Parathyroid adenoma (tissue), 2 donors: ENCODE data around the gene DLD.

ENCODE experiments used
- H2AFZ ChIP-seq: fragments of 300-600 bp; sonication (generic); one replicate; pipeline ENCODE4 v1.7.0; 2017; ENCODE audit warnings: antibody characterized with exemption, mild to moderate bottlenecking
- H3K27ac ChIP-seq: fragments of 300-600 bp; sonication (generic); one replicate; pipeline ENCODE4 v1.7.0; 2017
- H3K27me3 ChIP-seq: fragments of 300-600 bp; sonication (generic); one replicate; pipeline ENCODE4 v1.7.0; 2017; ENCODE audit warnings: low read length; ENCODE audit not compliant: control insufficient read depth, insufficient read depth
- H3K36me3 ChIP-seq: fragments of 300-600 bp; sonication (generic); one replicate; pipeline ENCODE4 v1.7.0; 2017; ENCODE audit warnings: low read length; ENCODE audit not compliant: control insufficient read depth, insufficient read depth
- H3K4me1 ChIP-seq: fragments of 300-600 bp; sonication (generic); one replicate; pipeline ENCODE4 v1.7.0; 2017; ENCODE audit warnings: control low read depth
- H3K4me2 ChIP-seq: fragments of 300-600 bp; sonication (generic); one replicate; pipeline ENCODE4 v1.7.0; 2017; ENCODE audit warnings: low read length
- H3K4me3 ChIP-seq: fragments of 300-600 bp; sonication (generic); one replicate; pipeline ENCODE4 v1.7.0; 2017; ENCODE audit warnings: low read depth, low read length
- H3K79me2 ChIP-seq: fragments of 300-600 bp; sonication (generic); one replicate; pipeline ENCODE4 v1.7.0; 2017; ENCODE audit warnings: control low read depth
- H3K9ac ChIP-seq: fragments of 300-600 bp; sonication (generic); one replicate; pipeline ENCODE4 v1.7.0; 2017; ENCODE audit warnings: mild to moderate bottlenecking
- H3K9me3 ChIP-seq: fragments of 300-600 bp; sonication (generic); one replicate; pipeline ENCODE4 v1.7.0; 2017; ENCODE audit warnings: low read length; ENCODE audit not compliant: control insufficient read depth
- TF ChIP-seq, protein P1 (sequence below): fragments of 300-600 bp; sonication (generic); IDR thresholded peaks from one replicate; pipeline ENCODE4 v1.7.0; 2017; ENCODE audit warnings: antibody characterized with exemption, mild to moderate bottlenecking
- donor health status: primary hyperparathyroidism.

DLD gene

DNA sequence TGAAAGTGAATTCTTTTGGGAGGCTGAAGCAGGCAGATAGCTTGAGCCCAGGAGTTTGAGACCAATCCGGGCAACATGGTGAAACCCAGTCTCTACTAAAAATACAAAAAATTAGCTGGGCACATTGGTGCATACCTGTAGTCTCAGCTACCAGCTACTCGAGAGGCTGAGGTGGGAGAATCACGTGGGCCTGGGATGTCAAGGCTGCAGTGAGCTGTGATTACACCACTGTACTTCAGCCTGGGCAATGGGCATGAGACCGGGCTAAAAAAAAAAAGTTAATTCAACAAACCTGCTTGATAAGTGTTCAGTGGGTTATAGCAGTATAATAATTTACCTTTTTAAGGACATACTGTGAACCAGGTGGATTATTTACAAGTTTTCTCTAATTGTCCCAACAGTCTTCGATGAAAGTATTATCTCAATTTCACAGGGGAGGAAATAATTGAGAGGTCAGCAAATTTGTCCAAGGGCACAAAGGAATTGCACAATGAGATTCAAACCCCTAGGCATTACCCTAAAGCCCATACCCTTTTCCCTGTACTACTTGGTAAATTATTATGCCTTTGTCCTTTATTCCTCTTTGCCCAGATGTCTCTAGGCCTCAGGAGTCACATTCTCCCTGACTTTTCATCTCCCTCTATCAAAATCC is 13.1 kb upstream of the DLD start:
- H3K4me3 ChIP-seq: no peak overlapping the region
- H2AFZ ChIP-seq: no peak overlapping the region
- no peaks in the 10 kb centered on the region for H3K27me3 ChIP-seq
- H3K9me3 ChIP-seq: no peaks in the 10 kb centered on the region
- no peak overlapping the region for H3K9ac ChIP-seq
- H3K27ac ChIP-seq: no peak overlapping the region
- no peaks in the 10 kb centered on the region for H3K4me1 ChIP-seq
- H3K4me2 ChIP-seq: no peak overlapping the region
- H3K36me3 ChIP-seq: no peaks in the 10 kb centered on the region
- no peaks in the 10 kb centered on the region for H3K79me2 ChIP-seq
- TF ChIP-seq, protein P1, sequence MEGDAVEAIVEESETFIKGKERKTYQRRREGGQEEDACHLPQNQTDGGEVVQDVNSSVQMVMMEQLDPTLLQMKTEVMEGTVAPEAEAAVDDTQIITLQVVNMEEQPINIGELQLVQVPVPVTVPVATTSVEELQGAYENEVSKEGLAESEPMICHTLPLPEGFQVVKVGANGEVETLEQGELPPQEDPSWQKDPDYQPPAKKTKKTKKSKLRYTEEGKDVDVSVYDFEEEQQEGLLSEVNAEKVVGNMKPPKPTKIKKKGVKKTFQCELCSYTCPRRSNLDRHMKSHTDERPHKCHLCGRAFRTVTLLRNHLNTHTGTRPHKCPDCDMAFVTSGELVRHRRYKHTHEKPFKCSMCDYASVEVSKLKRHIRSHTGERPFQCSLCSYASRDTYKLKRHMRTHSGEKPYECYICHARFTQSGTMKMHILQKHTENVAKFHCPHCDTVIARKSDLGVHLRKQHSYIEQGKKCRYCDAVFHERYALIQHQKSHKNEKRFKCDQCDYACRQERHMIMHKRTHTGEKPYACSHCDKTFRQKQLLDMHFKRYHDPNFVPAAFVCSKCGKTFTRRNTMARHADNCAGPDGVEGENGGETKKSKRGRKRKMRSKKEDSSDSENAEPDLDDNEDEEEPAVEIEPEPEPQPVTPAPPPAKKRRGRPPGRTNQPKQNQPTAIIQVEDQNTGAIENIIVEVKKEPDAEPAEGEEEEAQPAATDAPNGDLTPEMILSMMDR: no peak

DNA sequence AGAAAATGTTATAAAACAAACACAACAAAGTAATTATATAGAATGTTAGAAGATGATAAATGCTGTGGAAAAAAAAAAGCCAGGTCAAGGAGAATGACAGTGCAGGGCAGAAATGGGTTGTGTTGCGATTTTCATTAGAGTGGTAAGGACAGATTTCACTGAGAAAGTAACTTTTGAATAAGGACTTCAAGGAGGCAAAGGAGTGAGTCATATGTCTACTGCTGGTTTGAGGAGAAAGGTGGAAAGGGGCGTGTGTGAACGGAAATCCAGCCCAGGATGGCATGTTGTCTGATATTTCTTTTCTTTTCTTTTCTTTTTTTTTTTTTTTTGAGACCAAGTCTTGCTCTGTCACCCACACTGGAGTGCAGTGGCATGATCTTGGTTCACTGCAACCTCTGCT is 12.3 kb upstream of the DLD start:
- Histone ChIP-seq H3K79me2 (no peaks in the 10 kb centered on the region), H3K27ac (no peak overlapping the region), H3K4me3 (no peak overlapping the region), H3K36me3 (no peaks in the 10 kb centered on the region), H3K4me2 (no peak overlapping the region), H3K4me1 (no peaks in the 10 kb centered on the region), H3K27me3 (no peaks in the 10 kb centered on the region), H2AFZ (no peak overlapping the region), H3K9me3 (no peaks in the 10 kb centered on the region), H3K9ac (no peak overlapping the region)
- TF ChIP-seq, protein P1: no peak

DNA sequence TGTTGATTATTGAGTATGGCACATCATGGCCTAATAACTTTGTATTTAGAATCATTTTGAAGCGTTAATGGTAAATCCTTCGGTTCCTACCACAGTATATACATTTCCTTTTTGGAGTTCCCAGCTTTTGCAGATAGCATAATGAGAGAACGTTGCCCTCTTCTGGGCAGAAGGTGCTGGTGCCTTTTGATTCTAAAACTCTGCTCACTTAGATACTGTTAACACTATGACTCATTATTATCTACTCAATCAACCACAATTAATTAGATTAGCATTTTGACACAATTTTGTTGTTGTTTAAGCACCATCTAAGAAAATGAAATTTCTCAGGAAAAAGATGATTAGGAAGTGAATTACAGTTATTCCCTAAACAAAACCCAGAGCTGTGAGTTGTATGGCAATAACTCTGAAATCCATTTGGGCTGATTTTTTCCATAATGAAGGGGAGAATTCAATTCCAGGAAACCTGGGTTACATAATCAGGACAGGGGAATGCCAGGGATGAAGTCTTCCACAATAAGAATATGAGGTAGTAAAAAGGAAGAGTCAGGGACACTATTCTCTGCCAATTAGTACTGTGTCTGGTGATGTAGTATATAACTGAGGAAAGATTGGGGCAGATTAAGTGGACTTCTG is 11.5 kb upstream of the DLD start:
- Histone ChIP-seq H3K36me3 (no peaks in the 10 kb centered on the region), H3K4me3 (no peak overlapping the region), H3K79me2 (no peaks in the 10 kb centered on the region), H3K9ac (no peak overlapping the region), H2AFZ (peak overlapping the region; percentile 13), H3K4me2 (no peak overlapping the region), H3K9me3 (no peaks in the 10 kb centered on the region), H3K27me3 (no peaks in the 10 kb centered on the region), H3K4me1 (no peaks in the 10 kb centered on the region), H3K27ac (no peak overlapping the region)
- TF ChIP-seq, protein P1: peak; percentile 69

DNA sequence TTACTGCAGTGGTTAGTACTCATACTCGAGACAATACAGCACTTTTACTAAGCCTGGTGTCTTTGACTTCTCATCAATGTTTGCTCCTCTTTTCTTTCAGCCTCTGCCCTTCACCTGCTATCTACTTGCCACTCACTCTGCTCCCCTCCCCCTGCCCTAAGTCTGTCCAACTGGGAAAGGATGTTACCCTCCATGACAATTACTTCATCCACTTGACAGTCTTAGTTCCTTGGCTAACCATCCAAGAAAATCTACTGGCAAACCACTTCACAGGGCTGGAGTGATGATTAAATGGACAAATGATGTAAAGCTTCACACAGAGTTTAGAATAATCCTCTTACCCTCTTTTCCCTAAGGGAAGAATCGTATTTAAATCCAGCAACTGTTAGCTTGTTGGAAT is 8.2 kb upstream of the DLD start:
- H3K4me1 ChIP-seq: no peaks in the 10 kb centered on the region
- H2AFZ ChIP-seq: no peak overlapping the region
- no peak overlapping the region for H3K9ac ChIP-seq
- H3K4me3 ChIP-seq: no peak overlapping the region
- no peaks in the 10 kb centered on the region for H3K36me3 ChIP-seq
- TF ChIP-seq, protein P1: no peak
- H3K4me2 ChIP-seq: no peak overlapping the region
- no peaks in the 10 kb centered on the region for H3K9me3 ChIP-seq
- no peaks in the 10 kb centered on the region for H3K27me3 ChIP-seq
- no peaks in the 10 kb centered on the region for H3K79me2 ChIP-seq
- no peak overlapping the region for H3K27ac ChIP-seq
